Osteoblast (primary cell): ENCODE measurements around the gene MAP2K3. TPM values are rescaled to one million over a fixed set of nuclear protein-coding genes. Genes with fewer than 3 reads are reported as not detected.

Experiments
- DNase-seq: peaks from one replicate; pipeline ENCODE4 v3.0.0; 2011; ENCODE audit warnings: low spot score, mixed read lengths; ENCODE audit not compliant: insufficient read length; ENCODE audit errors: missing footprints
- H2AFZ ChIP-seq: 2 replicates; pipeline ENCODE4 v1.6.0; 2011; ENCODE audit warnings: mild to moderate bottlenecking, low read length
- H3K27ac ChIP-seq: 2 replicates; pipeline ENCODE4 v1.5.1; 2011; ENCODE audit warnings: mild to moderate bottlenecking, low read depth, low read length, moderate library complexity
- H3K27me3 ChIP-seq: 2 replicates; pipeline ENCODE4 v1.6.0; 2012; ENCODE audit warnings: mild to moderate bottlenecking, control low read depth, inconsistent platforms, low read length, moderate library complexity; ENCODE audit not compliant: insufficient read depth
- H3K36me3 ChIP-seq: 2 replicates; pipeline ENCODE4 v1.5.1; 2011; ENCODE audit warnings: mild to moderate bottlenecking, low read length, control low read depth, moderate library complexity; ENCODE audit not compliant: insufficient read depth
- H3K4me1 ChIP-seq: 2 replicates; pipeline ENCODE4 v1.5.1; 2011; ENCODE audit warnings: mild to moderate bottlenecking, low read length, control low read depth, moderate library complexity; ENCODE audit not compliant: insufficient read depth
- H3K4me2 ChIP-seq: 2 replicates; pipeline ENCODE4 v1.6.0; 2011; ENCODE audit warnings: mild to moderate bottlenecking, low read length; ENCODE audit not compliant: insufficient read depth
- H3K4me3 ChIP-seq: fragments of 200-600 bp; sonication (generic); 3 replicates; pipeline ENCODE4 v1.5.1; 2012; ENCODE audit warnings: mild to moderate bottlenecking, low read length, inconsistent platforms; ENCODE audit not compliant: insufficient read depth
- H3K79me2 ChIP-seq: 2 replicates; pipeline ENCODE4 v1.6.0; 2012; ENCODE audit warnings: mild to moderate bottlenecking, low read length, control low read depth, inconsistent platforms; ENCODE audit not compliant: insufficient read depth
- H3K9me3 ChIP-seq: 2 replicates; pipeline ENCODE4 v1.5.1; 2011; ENCODE audit warnings: low read depth, low read length, control low read depth
- H4K20me1 ChIP-seq: 2 replicates; pipeline ENCODE4 v1.6.0; 2012; ENCODE audit warnings: mild to moderate bottlenecking, low read length, control low read depth; ENCODE audit not compliant: insufficient read depth
- total RNA-seq: library from RNA; depleted of rRNA; stranded (reverse); fragments of >200 nt; gene quantifications from 2 replicates; pipeline ENCODE4 v1.2.3, GENCODE V29; 2012
- TF ChIP-seq, protein P1 (sequence below): IDR thresholded peaks from 2 replicates; pipeline ENCODE4 v1.5.1; 2011; ENCODE audit warnings: mild to moderate bottlenecking, low read depth, low read length, moderate library complexity; ENCODE audit errors: extremely low read depth

The MAP2K3 gene
- total RNA-seq, 1 donor: 27.5 TPM

GRCh38 chr17:21240369-21241055, 44.0 kb upstream of the MAP2K3 start:
- Histone ChIP-seq H3K4me3 (no peak overlapping the region), H3K79me2 (no peaks in the 10 kb centered on the region), H3K27me3 (no peaks in the 10 kb centered on the region), H4K20me1 (peaks cover 25% of the 10 kb centered on the region), H3K36me3 (no peaks in the 10 kb centered on the region), H3K4me2 (no peak overlapping the region), H3K9me3 (no peaks in the 10 kb centered on the region), H2AFZ (no peak overlapping the region), H3K4me1 (no peaks in the 10 kb centered on the region), H3K27ac (no peak overlapping the region)
- TF ChIP-seq, protein P1, sequence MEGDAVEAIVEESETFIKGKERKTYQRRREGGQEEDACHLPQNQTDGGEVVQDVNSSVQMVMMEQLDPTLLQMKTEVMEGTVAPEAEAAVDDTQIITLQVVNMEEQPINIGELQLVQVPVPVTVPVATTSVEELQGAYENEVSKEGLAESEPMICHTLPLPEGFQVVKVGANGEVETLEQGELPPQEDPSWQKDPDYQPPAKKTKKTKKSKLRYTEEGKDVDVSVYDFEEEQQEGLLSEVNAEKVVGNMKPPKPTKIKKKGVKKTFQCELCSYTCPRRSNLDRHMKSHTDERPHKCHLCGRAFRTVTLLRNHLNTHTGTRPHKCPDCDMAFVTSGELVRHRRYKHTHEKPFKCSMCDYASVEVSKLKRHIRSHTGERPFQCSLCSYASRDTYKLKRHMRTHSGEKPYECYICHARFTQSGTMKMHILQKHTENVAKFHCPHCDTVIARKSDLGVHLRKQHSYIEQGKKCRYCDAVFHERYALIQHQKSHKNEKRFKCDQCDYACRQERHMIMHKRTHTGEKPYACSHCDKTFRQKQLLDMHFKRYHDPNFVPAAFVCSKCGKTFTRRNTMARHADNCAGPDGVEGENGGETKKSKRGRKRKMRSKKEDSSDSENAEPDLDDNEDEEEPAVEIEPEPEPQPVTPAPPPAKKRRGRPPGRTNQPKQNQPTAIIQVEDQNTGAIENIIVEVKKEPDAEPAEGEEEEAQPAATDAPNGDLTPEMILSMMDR: no peak
- no peak for DNase-seq

- no peak overlapping the region for H2AFZ ChIP-seq
- no peaks in the 10 kb centered on the region for H3K79me2 ChIP-seq
- peaks cover 25% of the 10 kb centered on the region for H4K20me1 ChIP-seq
- H3K4me2 ChIP-seq: no peak overlapping the region
- no peak overlapping the region for H3K27ac ChIP-seq
- TF ChIP-seq, protein P1: no peak
- no peaks in the 10 kb centered on the region for H3K36me3 ChIP-seq
- no peaks in the 10 kb centered on the region for H3K4me1 ChIP-seq
- H3K9me3 ChIP-seq: no peaks in the 10 kb centered on the region
- no peaks in the 10 kb centered on the region for H3K27me3 ChIP-seq
- H3K4me3 ChIP-seq: no peak overlapping the region
- DNase-seq: no peak
Measured at GRCh38 chr17:21241564-21241963, 42.9 kb upstream of the MAP2K3 start.

- TF ChIP-seq, protein P1: no peak
- no peaks in the 10 kb centered on the region for H3K27me3 ChIP-seq
- peak; percentile 90 for DNase-seq
Measured at GRCh38 chr17:21242026-21242697, 42.3 kb upstream of the MAP2K3 start.

GRCh38 chr17:21242780-21243515, 41.6 kb upstream of the MAP2K3 start:
- H3K36me3 ChIP-seq: no peaks in the 10 kb centered on the region
- TF ChIP-seq, protein P1: no peak
- H3K27me3 ChIP-seq: no peaks in the 10 kb centered on the region
- H2AFZ ChIP-seq: no peak overlapping the region
- peaks cover 25% of the 10 kb centered on the region for H4K20me1 ChIP-seq
- no peak overlapping the region for H3K4me3 ChIP-seq
- no peak overlapping the region for H3K27ac ChIP-seq
- H3K79me2 ChIP-seq: no peaks in the 10 kb centered on the region
- no peaks in the 10 kb centered on the region for H3K4me1 ChIP-seq
- no peaks in the 10 kb centered on the region for H3K9me3 ChIP-seq
- H3K4me2 ChIP-seq: no peak overlapping the region
- no peak for DNase-seq

More at GRCh38 chr17:21242026-21242697, 42.3 kb upstream of the MAP2K3 start:
- Histone ChIP-seq H3K4me1 (no peaks in the 10 kb centered on the region), H3K36me3 (no peaks in the 10 kb centered on the region), H4K20me1 (peaks cover 26% of the 10 kb centered on the region), H3K79me2 (no peaks in the 10 kb centered on the region), H3K27ac (no peak overlapping the region), H2AFZ (no peak overlapping the region), H3K4me3 (no peak overlapping the region), H3K4me2 (no peak overlapping the region), H3K9me3 (no peaks in the 10 kb centered on the region)
